Uterus (tissue), 2 donors: Measurements from ENCODE around the gene S100A11.

Source experiments
- CTCF ChIP-seq, 4 experiments: fragments of 200-600 bp in 2 of 4; fragments of 450-650 bp in 2 of 4; sonication (generic) in 2 of 4; IDR thresholded peaks; one replicate each; pipeline ENCODE4 v1.5.1; 2016 to 2019; ENCODE audit warnings: antibody characterized with exemption in 4 of 4, mild to moderate bottlenecking in 2 of 4, moderate library complexity in 1 of 4
- POLR2A ChIP-seq, 2 donors: fragments of 450-650 bp; IDR thresholded peaks; one replicate each; pipeline ENCODE4 v1.6.1; 2016; ENCODE audit warnings: antibody characterized with exemption in 2 of 2, mild to moderate bottlenecking in 1 of 2, moderate library complexity in 1 of 2

DNA sequence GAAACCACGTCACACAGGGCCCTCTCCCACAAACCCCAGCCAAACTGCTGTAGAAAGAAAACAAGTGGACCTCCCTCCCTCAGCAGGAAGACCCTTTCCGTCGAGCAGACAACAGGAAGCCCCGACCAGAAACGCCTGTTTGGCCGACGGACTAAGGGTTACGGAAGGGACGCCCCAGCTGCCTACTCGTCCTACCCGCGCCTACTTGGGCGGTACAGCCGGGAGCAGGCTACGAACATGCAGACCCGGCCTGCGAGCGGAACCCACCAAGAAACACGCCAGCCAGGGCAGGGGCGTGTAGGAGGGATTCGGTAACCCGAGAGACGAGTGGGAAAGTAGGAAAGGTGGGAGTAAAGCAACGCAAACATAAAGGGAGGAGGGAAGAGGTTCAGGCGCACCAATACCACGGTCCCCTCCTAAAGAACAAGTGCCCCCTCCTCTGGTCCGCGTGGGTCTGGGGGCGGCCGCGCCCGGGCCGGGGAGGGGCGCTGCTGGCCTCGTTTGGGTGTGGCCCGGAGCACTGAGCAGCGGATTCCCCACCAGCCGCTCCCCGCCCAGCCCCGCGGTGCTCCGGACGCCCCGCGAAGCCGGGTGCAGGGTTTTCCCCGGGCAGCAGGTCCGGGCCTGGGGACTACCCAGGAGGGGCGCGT is 43.6 kb downstream of the S100A11 start:
- no peak for TF ChIP-seq CTCF (IDR thresholded peaks at IDR 0.05)
- TF ChIP-seq POLR2A (IDR thresholded peaks at IDR 0.05): no peak
